Stimulated activated memory B cell treated with anti-CD40 and anti-IgM and Interleukin-4, amounts not matched to agents 10 μg/mL and 1 μg/mL and 100 μg/mL, for 72 hours (primary cell): Measurements from ENCODE around the gene ITGB7.
A peak's percentile ranks its signal among the peaks of the same experiment; 100 is the strongest.

Source experiments
- ATAC-seq: fragments of 150-1000 bp; cut with Tn5 transposase; 2 replicates; pipeline ENCODE4 v1.10.0; 2021
- H3K27ac Mint-ChIP-seq: one replicate; pipeline ENCODE4 v1.8.0; 2022; ENCODE audit warnings: mild to moderate bottlenecking, mixed read lengths
- H3K27me3 Mint-ChIP-seq: one replicate; pipeline ENCODE4 v1.8.0; 2022; ENCODE audit warnings: mixed read lengths
- H3K36me3 Mint-ChIP-seq: one replicate; pipeline ENCODE4 v1.8.0; 2022; ENCODE audit warnings: mixed read lengths
- H3K4me1 Mint-ChIP-seq: one replicate; pipeline ENCODE4 v1.8.0; 2022; ENCODE audit warnings: mixed read lengths
- H3K4me3 Mint-ChIP-seq: one replicate; pipeline ENCODE4 v1.8.0; 2022; ENCODE audit warnings: mild to moderate bottlenecking, moderate library complexity, mixed read lengths
- H3K9me3 Mint-ChIP-seq: one replicate; pipeline ENCODE4 v1.8.0; 2022; ENCODE audit warnings: mixed read lengths

ITGB7 gene

DNA sequence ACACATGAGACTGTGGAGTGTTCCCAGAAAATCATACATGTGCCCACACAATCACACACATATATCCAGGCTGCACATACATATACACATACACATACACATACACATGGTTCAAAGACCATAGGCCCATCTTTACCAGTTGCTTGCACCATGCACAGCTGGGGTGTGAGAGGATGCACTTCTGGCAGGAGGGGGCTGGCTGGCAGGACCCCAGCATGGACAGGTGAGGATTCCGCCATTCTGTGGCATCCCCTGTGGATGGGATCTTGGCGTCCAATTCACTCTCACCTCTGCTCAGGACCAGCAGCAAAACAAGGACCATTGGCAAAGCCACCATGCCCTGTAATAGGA, 7.0 kb downstream of the ITGB7 start:
- no peaks in the 10 kb centered on the region for H3K9me3 Mint-ChIP-seq
- H3K27ac Mint-ChIP-seq = peak overlapping the region; percentile 89
- no peak overlapping the region for H3K4me3 Mint-ChIP-seq
- H3K36me3 Mint-ChIP-seq = peaks cover 45% of the 10 kb centered on the region
- ATAC-seq = peak; percentile 3
- H3K27me3 Mint-ChIP-seq = no peaks in the 10 kb centered on the region
- peaks cover 68% of the 10 kb centered on the region for H3K4me1 Mint-ChIP-seq

DNA sequence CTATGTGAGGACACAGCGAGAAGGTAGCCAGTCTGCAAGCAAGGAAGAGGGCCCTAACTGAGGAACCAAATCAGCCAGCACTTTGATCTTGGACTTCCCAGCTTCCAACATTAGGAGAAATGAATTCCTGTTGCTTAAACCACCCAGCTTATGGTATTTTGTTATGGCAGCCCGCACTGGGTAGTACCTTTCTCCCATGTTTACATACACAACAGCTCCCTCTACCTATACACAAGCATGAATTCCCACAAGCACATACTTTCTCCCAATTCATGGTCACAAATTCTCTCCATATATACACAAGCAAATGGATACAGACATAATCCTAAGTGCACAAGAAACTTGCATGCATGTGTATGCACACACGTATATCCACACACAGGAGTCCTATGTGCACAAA, 7.4 kb downstream of the ITGB7 start:
- Mint-ChIP-seq H3K9me3 (no peaks in the 10 kb centered on the region), H3K4me3 (no peak overlapping the region), H3K27ac (peak overlapping the region; percentile 89), H3K27me3 (no peaks in the 10 kb centered on the region), H3K36me3 (peaks cover 46% of the 10 kb centered on the region), H3K4me1 (peaks cover 66% of the 10 kb centered on the region)
- no peak for ATAC-seq

DNA sequence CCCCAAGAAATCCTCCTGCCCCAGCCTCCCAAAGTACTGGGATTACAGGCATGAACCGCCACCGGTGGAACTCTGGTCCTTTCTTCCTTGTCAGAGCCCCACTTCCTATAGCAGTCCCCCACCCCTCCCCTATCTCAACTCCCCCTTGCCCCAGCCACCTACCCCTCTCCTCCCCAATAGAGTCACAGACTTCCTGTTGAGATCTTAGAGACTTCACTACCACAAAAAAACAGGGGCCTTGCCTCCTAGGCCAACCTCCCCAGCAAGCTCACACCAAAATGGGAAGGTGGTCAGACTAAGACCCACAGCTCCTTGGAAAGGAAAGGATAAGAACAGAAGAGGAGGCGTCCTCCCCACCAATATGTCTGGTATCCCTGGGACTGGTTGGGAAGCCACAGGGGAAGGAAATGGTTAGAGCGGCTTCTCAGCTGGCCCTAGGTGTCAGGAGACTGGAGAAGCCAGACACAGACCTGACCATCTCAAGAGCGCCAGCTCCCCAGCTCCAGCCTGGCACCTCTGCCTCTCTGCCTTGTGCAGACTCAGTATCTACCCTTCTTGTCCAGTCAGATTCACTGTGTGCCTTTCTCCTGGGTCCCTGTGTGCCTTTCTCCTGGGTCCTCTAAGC, 8.5 kb downstream of the ITGB7 start:
- Mint-ChIP-seq H3K4me3 (peak overlapping the region; percentile 53), H3K9me3 (no peaks in the 10 kb centered on the region), H3K27ac (peak overlapping the region; percentile 72), H3K27me3 (no peaks in the 10 kb centered on the region), H3K36me3 (peaks cover 56% of the 10 kb centered on the region), H3K4me1 (peaks cover 56% of the 10 kb centered on the region)
- no peak for ATAC-seq

DNA sequence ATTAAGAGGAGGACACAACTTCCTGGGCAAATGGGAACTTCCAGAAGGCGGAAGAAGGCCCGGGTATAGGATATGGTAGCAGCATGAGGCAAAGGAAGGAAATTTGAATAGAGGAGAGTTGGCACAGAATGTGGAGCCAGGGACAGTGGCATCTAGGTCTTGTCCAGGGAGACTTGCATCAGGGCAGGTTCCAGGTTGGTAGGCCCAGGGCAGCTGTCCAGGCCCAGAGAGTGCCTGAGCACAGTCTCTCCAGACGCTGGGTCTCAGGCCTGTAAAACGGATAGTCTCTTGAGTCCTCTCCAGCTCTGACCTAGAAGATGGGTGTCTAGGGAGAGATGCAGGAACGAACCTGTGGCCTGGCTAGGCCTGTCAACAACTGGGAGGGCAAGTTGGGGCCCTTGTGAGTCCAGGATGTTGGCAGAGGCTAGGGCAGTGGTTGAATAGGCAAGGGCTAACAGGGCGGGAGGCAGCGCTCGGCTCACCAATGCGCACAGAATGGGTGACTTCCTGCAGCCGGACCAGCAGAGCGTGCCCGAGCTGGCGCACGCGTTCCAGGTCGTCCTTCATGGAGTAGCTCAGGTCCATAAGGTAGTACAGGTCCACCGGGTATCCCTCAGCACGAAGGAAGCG, 9.9 kb downstream of the ITGB7 start:
- peaks cover 70% of the 10 kb centered on the region for H3K36me3 Mint-ChIP-seq
- H3K27me3 Mint-ChIP-seq = no peaks in the 10 kb centered on the region
- peak overlapping the region; percentile 28 for H3K27ac Mint-ChIP-seq

DNA sequence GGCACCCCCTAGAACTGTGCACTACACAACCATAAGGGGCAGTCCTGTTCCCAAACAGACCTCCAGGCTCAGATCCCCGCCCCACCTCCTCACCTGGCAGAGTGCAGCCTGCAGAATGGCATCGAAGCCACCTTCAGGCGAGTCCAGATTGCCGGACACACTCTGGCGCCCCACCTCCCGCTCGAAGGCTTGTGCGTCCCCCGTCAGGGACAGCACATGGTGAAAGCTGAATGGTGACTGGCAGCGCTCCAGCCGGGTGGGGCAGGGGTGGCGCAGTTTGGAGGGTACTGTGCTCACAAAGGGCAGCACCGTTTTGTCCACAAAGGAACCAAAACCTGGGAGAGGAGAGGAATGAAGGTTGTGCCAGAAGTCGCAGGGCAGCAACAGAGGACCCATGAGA, 10.6 kb downstream of the ITGB7 start:
- Mint-ChIP-seq H3K4me3 (no peak overlapping the region), H3K27me3 (no peaks in the 10 kb centered on the region), H3K27ac (peak overlapping the region; percentile 28), H3K4me1 (peaks cover 64% of the 10 kb centered on the region), H3K36me3 (peaks cover 77% of the 10 kb centered on the region), H3K9me3 (no peaks in the 10 kb centered on the region)
- no peak for ATAC-seq

More for the DNA sequence above, 9.9 kb downstream of the ITGB7 start:
- ATAC-seq = no peak
- Mint-ChIP-seq H3K4me3 (no peak overlapping the region), H3K9me3 (no peaks in the 10 kb centered on the region), H3K4me1 (peaks cover 60% of the 10 kb centered on the region)

DNA sequence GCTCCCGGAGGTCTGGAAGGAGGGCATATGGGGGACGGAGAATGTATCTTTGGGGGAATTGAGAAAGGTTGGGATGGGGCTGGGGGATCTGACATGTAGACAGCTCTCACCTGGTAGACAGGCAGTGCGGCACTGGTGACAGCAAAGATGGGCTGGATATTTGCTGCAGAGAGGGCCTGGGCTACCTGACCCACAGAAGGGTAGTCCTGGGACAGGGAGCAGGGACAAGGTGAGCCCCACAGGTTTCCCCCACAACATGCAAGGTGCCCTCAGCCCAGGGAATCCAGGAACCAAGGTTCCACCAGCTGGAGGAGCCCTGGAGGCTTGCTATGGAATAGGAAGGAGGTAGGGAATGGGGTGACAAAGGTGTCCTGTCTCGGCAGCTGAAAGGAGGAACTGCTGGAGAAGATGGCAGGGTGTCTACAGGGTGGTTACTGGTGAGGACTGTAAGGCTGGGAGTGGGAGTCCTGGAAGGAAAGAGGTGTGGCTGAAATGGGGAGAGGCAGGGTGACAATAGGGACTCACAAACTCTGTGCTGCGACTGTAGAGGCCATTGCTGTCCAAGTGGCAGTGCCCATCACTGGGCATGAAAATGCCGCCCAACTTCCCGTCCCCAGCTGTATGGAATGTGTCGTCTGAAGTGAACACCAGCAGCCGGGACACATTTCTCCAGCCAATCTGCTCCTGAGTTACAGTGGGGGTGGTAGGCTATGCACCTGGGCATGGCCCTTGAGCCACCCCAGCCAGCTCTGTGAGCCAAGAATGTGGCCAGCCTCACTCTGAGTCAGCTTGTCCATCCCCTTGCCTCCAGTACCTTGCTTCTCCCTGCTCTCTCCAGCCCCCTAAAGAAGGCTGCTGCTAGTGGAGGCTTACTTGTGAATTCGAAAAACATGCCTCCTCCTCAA, 11.3 kb downstream of the ITGB7 start:
- peak overlapping the region; percentile 40 for H3K27ac Mint-ChIP-seq
- H3K36me3 Mint-ChIP-seq = peaks cover 78% of the 10 kb centered on the region
- peaks cover 62% of the 10 kb centered on the region for H3K4me1 Mint-ChIP-seq
- H3K4me3 Mint-ChIP-seq = no peak overlapping the region
- no peaks in the 10 kb centered on the region for H3K27me3 Mint-ChIP-seq
- ATAC-seq = no peak
- no peaks in the 10 kb centered on the region for H3K9me3 Mint-ChIP-seq

DNA sequence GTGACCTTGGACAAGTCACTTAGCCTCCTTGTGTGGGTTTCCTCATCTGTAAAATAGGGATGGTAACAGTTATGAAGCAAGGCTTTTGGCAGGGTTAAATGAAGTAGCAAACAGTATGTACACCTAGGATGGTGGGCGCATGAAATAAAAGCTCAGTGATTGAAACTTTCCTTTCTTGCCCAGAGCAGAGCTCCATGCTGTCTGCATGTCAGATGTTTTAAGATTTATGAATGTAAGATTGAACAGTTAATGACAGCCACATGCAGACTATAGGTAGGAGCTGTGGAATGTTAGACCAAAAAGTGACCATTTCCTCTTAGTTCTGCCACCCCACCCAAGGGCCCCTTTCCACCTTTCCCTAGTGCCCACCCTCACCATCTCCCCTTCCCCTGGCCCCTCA, 12.1 kb downstream of the ITGB7 start:
- H3K4me3 Mint-ChIP-seq = no peak overlapping the region

DNA sequence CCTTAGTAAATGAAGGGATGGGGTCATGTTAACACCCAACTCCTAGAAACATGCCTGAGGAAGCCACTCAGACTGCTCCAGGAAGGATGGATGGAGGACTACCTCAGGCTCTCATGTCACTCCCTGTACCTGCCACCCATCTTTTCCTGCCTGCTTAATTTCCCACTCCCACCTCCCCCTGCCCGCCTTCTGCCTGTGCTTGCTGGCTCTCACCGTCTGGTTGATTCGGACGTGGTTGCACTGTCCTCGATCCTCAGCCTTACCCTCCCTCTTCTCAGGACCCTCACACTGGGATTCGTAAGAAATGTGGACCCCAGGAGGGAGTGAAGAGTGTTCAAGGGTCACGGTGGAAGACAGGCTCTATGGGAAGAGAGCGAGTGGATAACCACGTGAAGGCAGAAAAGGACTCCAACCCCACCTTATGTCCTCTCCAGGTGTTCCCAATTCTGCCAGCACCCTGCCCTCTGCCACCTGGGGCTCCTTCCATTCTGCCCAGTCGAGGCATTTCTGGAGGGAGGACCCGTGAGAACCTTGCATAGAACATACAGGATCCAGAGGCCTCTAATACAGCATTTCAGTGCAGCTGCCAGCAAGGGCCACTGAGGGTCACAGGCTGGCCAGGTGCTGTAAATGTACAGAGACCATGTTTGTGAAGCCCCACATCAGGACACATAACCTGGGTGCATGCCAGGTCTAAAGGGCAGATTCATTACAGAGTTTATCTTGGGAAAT, 12.9 kb downstream of the ITGB7 start:
- H3K4me3 Mint-ChIP-seq = no peak overlapping the region
- H3K9me3 Mint-ChIP-seq = no peaks in the 10 kb centered on the region
- no peak overlapping the region for H3K27ac Mint-ChIP-seq
- peaks cover 56% of the 10 kb centered on the region for H3K4me1 Mint-ChIP-seq
- peaks cover 75% of the 10 kb centered on the region for H3K36me3 Mint-ChIP-seq
- H3K27me3 Mint-ChIP-seq = no peaks in the 10 kb centered on the region
- ATAC-seq = no peak

More for the DNA sequence above, 12.1 kb downstream of the ITGB7 start:
- H3K4me1 Mint-ChIP-seq = peaks cover 60% of the 10 kb centered on the region
- peak overlapping the region; percentile 40 for H3K27ac Mint-ChIP-seq
- no peaks in the 10 kb centered on the region for H3K27me3 Mint-ChIP-seq
- no peak for ATAC-seq
- peaks cover 76% of the 10 kb centered on the region for H3K36me3 Mint-ChIP-seq
- no peaks in the 10 kb centered on the region for H3K9me3 Mint-ChIP-seq

DNA sequence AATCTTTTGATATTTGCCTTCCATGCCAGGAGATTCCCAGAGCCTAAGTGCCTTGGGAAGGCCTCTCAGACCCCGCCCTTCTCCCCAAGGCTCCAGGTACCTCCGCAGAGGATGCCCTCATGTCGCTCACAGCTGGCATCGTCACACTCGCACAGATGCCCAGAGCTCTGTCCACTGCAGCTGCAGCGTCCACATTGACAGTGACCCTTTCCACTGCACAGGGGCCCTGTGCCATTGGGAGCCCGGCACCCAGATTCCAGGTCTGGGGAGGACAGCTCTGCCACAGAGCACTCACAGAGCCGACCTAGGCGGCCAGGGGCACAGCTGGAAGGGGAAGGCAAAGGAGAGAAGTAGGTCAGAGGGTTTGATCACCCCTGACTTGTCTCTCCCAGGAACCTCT, 14.0 kb downstream of the ITGB7 start:
- Mint-ChIP-seq H3K36me3 (peaks cover 78% of the 10 kb centered on the region), H3K4me3 (no peak overlapping the region), H3K4me1 (peaks cover 45% of the 10 kb centered on the region), H3K27ac (no peak overlapping the region), H3K9me3 (no peaks in the 10 kb centered on the region), H3K27me3 (no peaks in the 10 kb centered on the region)
- ATAC-seq = no peak

DNA sequence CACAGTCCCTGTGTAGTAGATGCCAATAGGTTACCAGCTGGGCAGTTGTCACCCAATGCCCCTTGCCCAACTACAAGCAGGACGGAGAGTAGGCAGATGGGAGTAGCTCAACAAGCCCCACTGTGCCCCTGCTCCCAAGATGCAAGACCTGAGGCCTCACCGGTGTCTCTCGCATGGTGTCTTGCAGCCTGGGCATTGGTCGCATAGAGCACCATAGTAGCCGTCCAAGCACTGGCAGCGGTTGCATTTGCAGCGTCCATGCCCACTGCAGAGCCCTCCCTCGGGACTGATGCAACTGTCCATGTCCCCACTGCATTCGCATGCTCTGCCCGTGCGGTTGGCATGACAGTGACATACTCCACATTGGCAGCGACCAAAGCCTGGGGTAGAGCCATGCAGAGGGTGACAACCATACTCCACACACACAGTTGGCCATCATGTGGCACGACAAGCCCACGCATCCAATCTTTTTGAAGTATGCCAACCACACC, 14.5 kb downstream of the ITGB7 start:
- peaks cover 41% of the 10 kb centered on the region for H3K4me1 Mint-ChIP-seq
- H3K9me3 Mint-ChIP-seq = no peaks in the 10 kb centered on the region
- H3K4me3 Mint-ChIP-seq = no peak overlapping the region
- ATAC-seq = no peak
- H3K36me3 Mint-ChIP-seq = peaks cover 80% of the 10 kb centered on the region
- H3K27ac Mint-ChIP-seq = no peak overlapping the region
- H3K27me3 Mint-ChIP-seq = no peaks in the 10 kb centered on the region

DNA sequence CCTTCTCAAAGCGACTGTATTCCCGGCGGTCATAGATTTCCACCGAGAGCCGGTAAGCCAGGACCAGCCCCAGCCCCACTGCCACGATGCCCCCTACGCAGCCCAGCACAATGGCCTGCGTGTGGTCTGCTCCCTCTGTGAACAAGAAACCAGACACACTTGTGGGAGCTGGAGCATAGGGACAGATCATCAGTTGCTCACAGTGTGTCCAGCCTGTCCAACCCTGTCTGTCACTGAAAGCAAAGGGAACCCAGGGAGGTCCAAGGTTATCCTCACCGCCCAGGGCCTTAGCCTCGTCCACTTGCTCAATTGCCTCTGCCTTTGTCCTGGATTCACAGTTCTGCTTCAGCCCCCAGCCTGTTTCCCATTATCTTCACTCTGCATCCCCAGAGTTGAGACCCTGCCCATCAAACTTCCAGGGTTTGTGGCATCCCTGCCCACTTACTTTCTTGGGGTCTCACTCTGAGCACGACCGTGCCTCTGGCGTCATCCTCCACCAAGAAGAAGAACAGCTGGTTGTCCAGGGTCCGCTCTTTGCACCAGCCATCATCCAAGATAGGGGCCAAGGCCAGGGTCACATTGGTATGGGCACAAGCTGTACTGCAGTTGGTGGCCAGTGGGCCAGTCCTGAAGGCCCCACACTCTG, 15.0 kb downstream of the ITGB7 start:
- Mint-ChIP-seq H3K27me3 (no peaks in the 10 kb centered on the region), H3K36me3 (peaks cover 83% of the 10 kb centered on the region), H3K4me3 (no peak overlapping the region), H3K9me3 (no peaks in the 10 kb centered on the region), H3K4me1 (peaks cover 38% of the 10 kb centered on the region), H3K27ac (no peak overlapping the region)
- ATAC-seq = no peak

DNA sequence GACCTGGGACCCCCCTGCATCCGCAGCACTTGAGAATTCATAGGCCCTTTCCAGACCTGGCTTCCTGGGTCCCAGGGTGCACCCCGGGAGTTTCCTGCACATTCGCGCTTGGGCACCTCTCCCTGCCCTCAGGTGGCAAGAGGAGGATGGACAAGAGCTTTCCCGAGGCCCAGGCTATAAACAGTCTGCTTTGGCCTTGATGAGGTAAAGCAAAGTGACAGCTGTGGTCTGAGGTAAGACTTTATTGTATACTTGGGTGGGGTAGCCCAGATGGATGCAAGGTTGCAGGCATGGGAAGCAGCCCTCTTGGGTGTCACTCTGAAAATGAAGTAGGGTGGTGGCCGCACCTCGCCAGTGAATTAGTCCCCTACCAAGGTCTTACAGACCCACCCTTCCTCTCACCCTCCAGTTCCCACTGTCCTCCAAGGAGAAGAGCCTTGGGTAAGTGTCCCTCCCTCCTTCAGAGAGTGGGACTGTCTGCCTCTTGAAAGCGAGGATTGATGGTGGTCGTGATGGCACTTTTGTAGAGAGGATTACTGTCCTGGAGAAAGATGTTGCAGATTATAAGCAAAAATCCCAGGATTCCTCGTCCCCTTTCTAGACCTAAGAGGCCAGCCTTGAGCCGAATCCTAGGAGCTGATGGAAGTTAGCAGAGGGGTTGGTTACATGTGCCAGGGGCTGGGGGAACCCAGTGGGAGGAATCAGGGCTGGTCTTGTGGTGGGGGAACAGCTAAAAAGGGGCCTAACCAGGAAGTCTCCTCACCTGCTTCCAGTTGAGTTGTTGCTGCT, 15.8 kb downstream of the ITGB7 start:
- Mint-ChIP-seq H3K27me3 (no peaks in the 10 kb centered on the region), H3K36me3 (peaks cover 83% of the 10 kb centered on the region), H3K4me1 (peaks cover 31% of the 10 kb centered on the region), H3K27ac (no peak overlapping the region), H3K9me3 (no peaks in the 10 kb centered on the region), H3K4me3 (no peak overlapping the region)
- ATAC-seq = no peak

DNA sequence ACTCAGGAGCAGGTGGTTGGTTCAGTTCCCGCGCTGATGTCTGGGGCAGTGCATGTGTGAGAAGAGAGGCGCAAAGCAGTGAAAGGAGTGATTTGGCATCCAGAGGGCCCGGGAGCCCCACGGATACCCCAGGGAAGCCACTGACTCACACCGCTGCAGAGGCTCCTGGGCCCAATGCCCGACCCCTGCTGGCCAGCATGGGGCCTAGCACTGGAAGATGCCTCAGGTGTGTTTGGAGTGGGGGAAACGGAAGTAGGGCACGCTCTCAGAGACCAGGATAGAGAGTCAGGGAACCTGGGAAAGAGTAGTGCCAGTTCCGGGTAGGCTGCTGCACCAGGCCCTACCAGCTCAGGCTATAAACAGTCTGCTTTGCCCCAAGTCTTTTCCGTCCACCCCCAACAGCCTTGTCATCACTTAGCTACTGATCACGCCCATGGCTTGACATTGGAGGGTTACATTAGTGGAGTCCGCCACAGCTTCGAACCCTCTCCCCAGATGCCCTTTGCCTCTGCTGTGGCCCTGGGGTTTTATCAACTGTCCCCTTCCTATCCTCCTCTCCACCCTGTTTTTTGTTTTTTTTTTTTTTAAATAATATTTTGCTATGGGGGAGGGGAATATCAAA, 16.8 kb downstream of the ITGB7 start:
- peak overlapping the region; percentile 17 for H3K27ac Mint-ChIP-seq
- H3K4me3 Mint-ChIP-seq = no peak overlapping the region
- H3K36me3 Mint-ChIP-seq = peaks cover 85% of the 10 kb centered on the region
- ATAC-seq = peak; percentile 79
- H3K9me3 Mint-ChIP-seq = no peaks in the 10 kb centered on the region
- peaks cover 39% of the 10 kb centered on the region for H3K4me1 Mint-ChIP-seq
- no peaks in the 10 kb centered on the region for H3K27me3 Mint-ChIP-seq
